ENCODE measurements around the gene DDX1.

DNA sequence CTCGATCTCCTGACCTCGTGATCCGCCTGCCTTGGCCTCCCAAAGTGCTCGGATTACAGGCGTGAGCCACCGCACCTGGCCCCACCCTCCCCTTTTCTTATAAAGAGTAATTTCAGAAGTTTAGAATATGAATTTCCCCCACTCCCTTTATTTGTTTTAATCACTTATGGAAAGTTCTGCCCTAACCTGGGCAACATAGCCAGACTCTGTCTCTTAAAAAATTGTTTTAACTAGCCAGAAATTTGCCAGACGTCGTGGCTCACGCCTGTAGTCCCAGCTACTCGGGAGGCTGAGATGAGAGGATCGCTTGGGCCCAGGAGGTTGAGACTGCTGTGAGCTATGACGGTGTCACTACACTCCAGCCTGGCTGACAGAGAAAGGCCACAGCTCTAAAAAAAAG lies 22.8 kb upstream of the DDX1 start:
- TF ChIP-seq, protein P1, sequence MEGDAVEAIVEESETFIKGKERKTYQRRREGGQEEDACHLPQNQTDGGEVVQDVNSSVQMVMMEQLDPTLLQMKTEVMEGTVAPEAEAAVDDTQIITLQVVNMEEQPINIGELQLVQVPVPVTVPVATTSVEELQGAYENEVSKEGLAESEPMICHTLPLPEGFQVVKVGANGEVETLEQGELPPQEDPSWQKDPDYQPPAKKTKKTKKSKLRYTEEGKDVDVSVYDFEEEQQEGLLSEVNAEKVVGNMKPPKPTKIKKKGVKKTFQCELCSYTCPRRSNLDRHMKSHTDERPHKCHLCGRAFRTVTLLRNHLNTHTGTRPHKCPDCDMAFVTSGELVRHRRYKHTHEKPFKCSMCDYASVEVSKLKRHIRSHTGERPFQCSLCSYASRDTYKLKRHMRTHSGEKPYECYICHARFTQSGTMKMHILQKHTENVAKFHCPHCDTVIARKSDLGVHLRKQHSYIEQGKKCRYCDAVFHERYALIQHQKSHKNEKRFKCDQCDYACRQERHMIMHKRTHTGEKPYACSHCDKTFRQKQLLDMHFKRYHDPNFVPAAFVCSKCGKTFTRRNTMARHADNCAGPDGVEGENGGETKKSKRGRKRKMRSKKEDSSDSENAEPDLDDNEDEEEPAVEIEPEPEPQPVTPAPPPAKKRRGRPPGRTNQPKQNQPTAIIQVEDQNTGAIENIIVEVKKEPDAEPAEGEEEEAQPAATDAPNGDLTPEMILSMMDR (optimal IDR thresholded peaks at IDR 0.05 in 1 of 3, IDR thresholded peaks at IDR 0.05 in 1 of 3, conservative IDR thresholded peaks at IDR 0.05 in 1 of 3; ENCODE audit: extremely low read depth in 1 of 3, insufficient read depth in 2 of 3, low read length in 3 of 3) = no peak
- no peak for TF ChIP-seq EZH2 (IDR thresholded peaks at IDR 0.05; ENCODE audit: low read length)

Data from keratinocyte (primary cell).